Stimulated activated CD8-positive, alpha-beta memory T cell treated with anti-CD3 and anti-CD28 coated beads, Interleukin-2, amount 100 ng/mL, for 1 hour (primary cell): ENCODE results near the gene KRTAP9-8.
"Not testable (repeated sequence)": the region's sequence is repeated elsewhere in the genome, so short reads cannot be mapped to it uniquely, and the experiment has no call there.

Source experiments
- DNase-seq, 2 donors: peaks; one replicate each; pipeline ENCODE4 v3.0.0-alpha.2; 2020; ENCODE audit warnings: low read depth in 2 of 2

Gene KRTAP9-8

DNA sequence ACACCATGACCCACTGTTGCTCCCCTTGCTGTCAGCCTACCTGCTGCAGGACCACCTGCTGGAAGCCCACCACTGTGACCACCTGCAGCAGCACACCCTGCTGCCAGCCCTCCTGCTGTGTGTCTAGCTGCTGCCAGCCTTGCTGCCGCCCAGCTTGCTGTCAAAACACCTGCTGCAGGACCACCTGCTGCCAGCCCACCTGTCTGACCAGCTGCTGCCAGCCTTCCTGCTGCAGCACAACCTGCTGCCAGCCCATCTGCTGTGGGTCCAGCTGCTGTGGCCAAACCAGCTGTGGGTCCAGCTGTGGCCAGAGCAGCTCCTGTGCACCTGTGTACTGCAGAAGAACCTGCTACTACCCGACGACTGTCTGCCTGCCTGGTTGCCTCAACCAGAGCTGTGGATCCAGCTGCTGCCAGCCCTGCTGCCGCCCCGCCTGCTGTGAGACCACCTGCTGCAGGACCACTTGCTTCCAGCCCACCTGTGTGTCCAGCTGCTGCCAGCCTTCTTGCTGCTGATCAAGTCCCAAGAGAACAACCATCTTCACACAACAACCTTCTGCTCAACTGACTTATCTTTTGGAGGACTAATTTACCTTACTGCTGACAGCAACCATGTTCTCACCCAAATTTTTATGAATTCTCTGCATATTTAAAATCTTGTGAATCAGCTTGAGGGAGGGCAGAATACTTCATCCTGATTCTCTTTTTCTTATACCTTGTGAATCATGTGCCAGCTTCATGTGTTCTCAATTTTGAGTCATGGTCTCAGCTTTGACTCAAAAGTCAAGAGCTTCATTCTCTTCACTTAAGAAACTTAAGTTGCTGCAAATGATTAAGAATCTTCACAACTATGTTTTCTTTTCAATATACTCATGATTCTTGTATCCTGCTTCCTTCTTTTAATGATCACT, 17.8 kb downstream of the KRTAP9-8 start, which contains the start of gene KRTAP9-9:
TSS of gene KRTAP9-9 (plus strand) at position 4 of the 910 bp plus-strand sequence.
- DNase-seq, result not testable (repeated sequence)

DNA sequence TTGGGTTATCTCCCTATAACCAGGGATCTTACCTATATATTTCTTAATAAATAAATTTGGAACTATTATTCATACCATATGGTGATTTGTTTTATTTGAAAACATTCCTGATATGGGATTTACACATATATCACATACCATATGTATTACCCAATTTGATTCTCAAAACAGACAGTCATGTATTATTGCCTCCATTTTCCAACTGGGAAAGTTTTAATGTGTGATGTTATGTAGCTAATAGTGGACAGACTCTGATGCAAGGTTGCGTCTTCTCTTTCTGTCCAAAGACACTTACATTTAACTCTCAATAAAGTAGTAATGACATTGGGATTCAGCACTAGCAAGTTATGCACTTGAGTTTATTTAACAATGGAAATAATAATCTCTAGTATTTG, 18.5 kb downstream of the KRTAP9-8 start:
- DNase-seq, result no peak

DNA sequence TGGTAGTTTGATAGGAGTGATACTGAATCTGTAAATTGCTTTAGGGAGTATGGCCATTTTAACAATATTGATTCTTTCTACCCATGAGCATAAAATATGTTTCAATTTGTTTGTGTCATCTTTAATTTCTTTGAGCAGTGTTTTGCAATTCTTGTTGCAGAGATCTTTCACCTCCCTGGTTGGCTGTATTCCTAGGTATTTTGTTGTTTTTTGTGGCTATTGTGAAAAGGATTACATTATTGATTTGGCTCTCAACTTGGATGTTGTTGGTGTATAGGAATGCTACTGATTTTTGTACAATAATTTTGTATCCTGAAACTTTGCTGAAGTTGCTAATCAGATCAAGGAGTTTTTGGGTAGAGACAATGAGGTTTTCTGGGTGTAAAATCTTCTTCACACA, 20.6 kb downstream of the KRTAP9-8 start:
- no peak for DNase-seq

DNA sequence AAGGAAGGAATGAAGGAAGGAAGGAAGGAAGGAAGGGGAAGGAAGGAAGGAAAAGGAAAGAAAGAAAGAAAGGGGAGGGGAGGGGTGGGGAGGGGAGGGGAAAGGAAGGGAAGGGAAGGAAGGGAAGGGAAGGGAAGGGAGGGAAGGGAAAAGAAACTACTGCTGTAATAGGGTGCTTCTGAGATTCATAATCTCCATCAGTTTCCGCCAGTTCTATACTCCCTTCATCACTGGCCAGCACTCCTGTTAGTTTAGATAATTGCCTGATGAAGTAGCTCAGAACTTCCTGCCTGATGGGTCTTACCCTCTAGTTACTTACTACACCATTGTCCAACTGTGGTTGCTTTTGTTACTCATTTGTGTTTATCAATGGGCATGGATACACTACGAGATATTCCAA, 25.4 kb downstream of the KRTAP9-8 start:
- DNase-seq, result no peak

DNA sequence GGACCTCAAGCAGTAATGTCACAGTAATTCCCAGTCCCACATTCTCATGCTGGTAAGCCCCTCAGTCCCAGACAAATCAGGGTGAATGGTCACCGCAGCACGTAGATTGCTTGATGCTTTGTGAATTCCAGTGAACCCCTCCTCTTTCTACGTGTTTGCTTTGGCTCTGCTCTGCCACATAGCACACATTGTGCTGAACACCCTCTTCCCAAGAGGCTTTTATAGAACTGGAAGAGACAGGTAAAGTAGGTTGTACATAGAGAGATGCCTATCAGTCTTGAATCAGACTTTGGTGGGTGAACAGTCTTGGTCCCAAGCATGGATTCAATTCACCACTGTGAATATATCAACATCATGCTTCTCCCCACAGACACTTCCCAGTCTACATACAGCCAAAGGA, 26.8 kb downstream of the KRTAP9-8 start:
- DNase-seq, result no peak

DNA sequence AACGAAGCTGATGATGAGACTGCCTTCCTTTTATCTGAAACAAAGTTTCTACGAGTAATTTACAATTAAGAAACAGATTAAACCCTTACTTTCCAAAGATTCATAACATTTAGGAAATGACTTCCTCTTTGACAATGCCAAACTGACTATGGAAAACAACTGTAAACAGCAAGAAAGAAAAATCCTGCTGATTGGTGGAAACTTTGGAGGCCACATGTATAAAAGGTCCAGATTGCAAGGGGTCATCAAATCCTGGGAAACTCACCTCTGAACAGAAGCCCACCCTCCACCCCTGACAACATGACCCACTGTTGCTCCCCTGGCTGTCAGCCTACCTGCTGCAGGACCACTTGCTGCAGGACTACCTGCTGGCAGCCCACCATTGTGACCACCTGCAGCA, 27.3 kb downstream of the KRTAP9-8 start, which contains the start of gene KRTAP9-6:
TSS of gene KRTAP9-6 (plus strand) at position 301 of the 400 bp plus-strand sequence. CDS start at position 301, 0 bp downstream.
- DNase-seq, result no peak

DNA sequence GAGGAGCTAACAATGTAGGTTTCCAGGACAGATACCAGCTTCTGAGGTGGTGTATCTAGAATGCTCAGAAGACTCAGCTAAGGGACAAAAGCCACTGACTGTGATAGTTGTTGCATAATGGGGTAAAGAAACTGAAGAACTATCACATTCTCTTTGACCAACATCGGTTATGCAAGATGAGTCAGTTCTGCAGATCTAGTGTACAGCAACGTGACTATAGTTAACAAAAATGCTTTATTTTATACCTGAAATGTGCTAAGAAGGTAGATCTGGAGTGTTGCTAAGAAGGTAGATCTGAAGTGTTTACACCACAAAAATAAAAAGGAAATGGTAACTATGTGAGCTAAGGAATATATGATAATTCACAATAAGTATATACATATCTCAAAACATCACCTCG, 29.9 kb downstream of the KRTAP9-8 start:
- DNase-seq, result no peak

DNA sequence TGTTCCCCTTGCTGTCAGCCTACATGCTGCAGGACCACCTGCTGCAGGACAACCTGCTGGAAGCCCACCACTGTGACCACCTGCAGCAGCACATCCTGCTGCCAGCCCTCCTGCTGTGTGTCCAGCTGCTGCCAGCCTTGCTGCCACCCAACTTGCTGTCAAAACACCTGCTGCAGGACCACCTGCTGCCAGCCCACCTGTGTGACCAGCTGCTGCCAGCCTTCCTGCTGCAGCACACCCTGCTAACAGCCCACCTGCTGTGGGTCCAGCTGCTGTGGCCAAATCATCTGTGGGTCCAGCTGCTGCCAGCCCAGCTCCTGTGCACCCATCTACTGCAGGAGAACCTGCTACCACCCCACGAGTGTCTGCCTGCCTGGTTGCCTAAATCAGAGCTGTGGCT, 33.5 kb downstream of the KRTAP9-8 start:
- DNase-seq, result not testable (repeated sequence)

DNA sequence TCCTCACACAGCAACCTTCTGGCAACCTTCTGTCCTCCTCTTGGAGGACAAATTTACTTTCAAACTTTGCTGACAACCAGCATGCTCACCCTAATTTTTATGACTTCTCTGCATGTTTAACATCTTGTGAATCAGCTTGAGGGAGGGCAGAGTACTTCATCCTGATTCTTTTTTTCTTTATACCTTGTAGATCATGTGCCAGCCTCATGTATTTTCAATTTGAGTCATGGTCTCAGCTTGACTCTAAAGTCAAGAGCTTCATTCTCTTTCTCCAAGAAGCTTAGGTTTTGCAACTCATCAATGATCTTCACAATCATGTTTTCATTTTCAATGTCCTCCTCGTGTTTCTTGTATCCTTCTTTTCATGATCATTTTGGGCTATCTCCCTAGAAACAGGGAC, 34.1 kb downstream of the KRTAP9-8 start:
- no peak for DNase-seq

DNA sequence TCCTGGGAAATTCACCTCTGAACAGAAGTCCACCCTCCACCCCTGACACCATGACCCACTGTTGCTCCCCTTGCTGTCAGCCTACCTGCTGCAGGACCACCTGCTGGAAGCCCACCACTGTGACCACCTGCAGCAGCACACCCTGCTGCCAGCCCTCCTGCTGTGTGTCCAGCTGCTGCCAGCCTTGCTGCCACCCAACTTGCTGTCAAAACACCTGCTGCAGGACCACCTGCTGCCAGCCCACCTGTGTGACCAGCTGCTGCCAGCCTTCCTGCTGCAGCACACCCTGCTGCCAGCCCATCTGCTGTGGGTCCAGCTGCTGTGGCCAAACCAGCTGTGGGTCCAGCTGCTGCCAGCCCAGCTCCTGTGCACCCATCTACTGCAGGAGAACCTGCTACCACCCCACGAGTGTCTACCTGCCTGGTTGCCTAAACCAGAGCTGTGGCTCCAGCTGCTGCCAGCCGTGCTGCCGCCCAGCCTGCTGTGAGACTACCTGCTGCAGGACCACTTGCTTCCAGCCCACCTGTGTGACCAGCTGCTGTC, 37.9 kb downstream of the KRTAP9-8 start, which contains the start of gene KRTAP9-7:
TSS of gene KRTAP9-7 (plus strand) at position 51 of the 543 bp plus-strand sequence. CDS start at position 51, 0 bp downstream.
- not testable (repeated sequence) for DNase-seq

DNA sequence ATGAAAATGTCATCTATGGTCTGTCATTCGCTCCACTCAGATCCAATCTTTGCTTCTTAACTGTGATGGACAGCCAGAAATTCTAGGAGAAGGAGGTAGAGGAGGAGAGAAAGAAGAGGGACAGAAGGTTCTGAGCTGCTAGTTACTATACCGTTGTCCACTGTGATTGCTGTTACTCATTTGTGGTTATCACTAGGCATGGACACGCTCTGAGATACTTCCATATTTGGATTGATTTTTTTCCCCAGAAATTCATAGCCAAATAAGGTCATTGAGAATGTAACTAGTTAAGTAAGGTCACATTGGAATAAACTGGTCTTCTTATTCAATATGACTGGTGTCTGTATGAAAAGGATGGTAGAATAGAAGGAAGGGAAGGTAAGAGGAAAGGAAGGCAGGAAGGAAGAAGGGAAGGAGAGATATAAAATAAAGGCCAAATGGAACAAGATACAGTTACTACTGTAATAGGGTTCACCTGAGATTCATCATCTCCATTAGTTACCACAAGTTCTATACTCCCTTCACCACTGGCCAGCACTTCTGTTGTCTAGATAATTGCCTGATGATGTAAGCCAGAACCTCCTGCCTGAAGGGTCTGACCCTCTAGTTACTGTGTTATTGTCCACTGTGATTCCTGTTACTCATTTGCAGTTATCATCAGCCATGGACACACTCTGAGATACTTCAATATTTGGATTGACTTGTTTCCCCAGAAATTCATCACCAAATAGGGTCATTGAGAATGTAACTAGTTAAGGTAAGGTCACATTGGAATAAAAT, 40.6 kb downstream of the KRTAP9-8 start:
- DNase-seq, result no peak

DNA sequence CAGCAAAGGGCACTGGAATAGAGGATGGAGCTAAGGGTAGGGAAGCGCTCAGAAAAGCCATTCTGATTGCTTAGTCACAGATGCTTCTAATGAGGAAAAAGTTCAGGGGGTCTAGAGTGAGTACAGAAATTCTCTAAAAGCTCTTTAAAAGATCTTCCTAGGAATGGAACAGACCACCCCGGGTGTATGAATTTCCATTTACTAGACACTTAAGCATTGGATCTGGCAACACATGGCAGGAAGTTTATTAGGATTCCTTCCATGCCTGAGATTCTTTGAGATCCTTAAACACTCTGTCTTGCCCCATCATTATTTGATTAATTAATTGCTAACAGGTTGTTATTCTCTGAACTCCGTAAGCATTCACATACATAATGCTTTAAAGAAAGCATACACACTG, 46.2 kb downstream of the KRTAP9-8 start:
- no peak for DNase-seq

DNA sequence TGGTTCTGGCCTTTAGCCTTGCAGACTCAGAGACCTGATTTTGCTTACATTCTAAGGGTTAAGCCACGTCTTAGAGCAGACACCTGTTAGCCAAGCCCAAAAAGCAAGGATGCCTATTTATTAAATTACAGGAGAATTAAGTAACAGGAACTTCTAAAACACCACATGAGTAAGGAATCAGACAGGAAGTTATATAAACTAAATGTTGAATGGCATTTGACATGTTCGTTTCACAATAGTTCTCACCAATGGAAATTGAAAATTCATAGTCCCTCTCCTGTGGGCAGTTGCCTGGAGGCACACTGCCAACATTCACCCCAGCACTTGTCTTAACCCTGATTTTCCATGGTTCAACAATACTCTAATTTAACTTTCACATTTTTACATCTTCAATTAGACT, 46.7 kb downstream of the KRTAP9-8 start:
- no peak for DNase-seq

DNA sequence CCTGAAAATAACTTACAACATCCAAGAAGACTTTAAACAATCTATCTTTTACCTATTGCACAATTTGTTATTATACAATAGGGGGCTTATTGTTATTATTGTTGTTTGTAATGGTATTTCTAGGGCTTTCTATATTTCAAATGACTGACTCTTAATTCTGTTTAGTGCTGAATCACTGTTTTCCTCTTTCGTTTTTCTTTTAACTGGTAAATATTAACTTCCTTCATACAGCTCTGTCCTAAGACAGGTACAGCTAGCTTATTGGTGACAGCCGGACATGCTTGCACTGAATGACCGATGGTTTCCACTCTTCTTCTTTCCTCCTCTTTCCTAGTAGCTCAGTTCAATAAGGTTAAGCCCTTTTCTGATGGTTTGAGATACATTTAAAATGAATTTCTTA, 49.3 kb downstream of the KRTAP9-8 start:
- no peak for DNase-seq
